ENCODE results near the gene ATP6V1G1. TPM values are rescaled to one million over a fixed set of nuclear protein-coding genes. Genes with fewer than 3 reads are reported as not detected.
A peak's percentile ranks its signal among the peaks of the same experiment; 100 is the strongest.

ATP6V1G1 gene
- total RNA-seq, 3 donors from 2014 or later: 151 to 240 (median 227) TPM

GRCh38 chr9:114558027-114558675 lies 29.4 kb upstream of the ATP6V1G1 start:
- no peak for DNase-seq (ENCODE audit: low spot score in 2 of 2)
- Histone ChIP-seq H3K4me3 (no peak overlapping the region), H3K27me3 (no peaks in the 10 kb centered on the region), H3K27ac (peak overlapping the region; percentile 33 to 81), H3K9me3 (no peaks in the 10 kb centered on the region), H3K4me1 (no peaks in the 10 kb centered on the region), H3K36me3 (no peaks in the 10 kb centered on the region)
- intact Hi-C loops (cut with DNase I; ENCODE audit: low total_unique reads): no loop called here
- TF ChIP-seq CTCF (IDR thresholded peaks at IDR 0.05) (no peak), POLR2A (IDR thresholded peaks at IDR 0.05) (no peak), POLR2AphosphoS5 (IDR thresholded peaks at IDR 0.05) (no peak)

- H3K4me3 ChIP-seq: no peak overlapping the region
- TF ChIP-seq POLR2AphosphoS5 (IDR thresholded peaks at IDR 0.05) (no peak), POLR2A (IDR thresholded peaks at IDR 0.05) (no peak), CTCF (IDR thresholded peaks at IDR 0.05) (no peak)
- intact Hi-C loops (cut with DNase I; ENCODE audit: low total_unique reads): no loop called here
These were observed 27.6 kb upstream of the ATP6V1G1 start for GRCh38 chr9:114559830-114560513.

GRCh38 chr9:114560956-114561355 lies 26.6 kb upstream of the ATP6V1G1 start:
- H3K36me3 ChIP-seq: no peaks in the 10 kb centered on the region
- no peak for DNase-seq (ENCODE audit: low spot score in 2 of 2)
- no peak overlapping the region for H3K4me3 ChIP-seq
- H3K9me3 ChIP-seq: no peaks in the 10 kb centered on the region
- no peaks in the 10 kb centered on the region for H3K27me3 ChIP-seq
- no peak overlapping the region for H3K27ac ChIP-seq
- intact Hi-C loops (cut with DNase I; ENCODE audit: low total_unique reads): no loop called here
- TF ChIP-seq POLR2AphosphoS5 (IDR thresholded peaks at IDR 0.05): no peak
- TF ChIP-seq CTCF (IDR thresholded peaks at IDR 0.05): no peak
- no peak for TF ChIP-seq POLR2A (IDR thresholded peaks at IDR 0.05)
- H3K4me1 ChIP-seq: no peaks in the 10 kb centered on the region

More at GRCh38 chr9:114559830-114560513, 27.6 kb upstream of the ATP6V1G1 start:
- DNase-seq (ENCODE audit: low spot score in 2 of 2): no peak
- H3K27me3 ChIP-seq: no peaks in the 10 kb centered on the region
- no peaks in the 10 kb centered on the region for H3K4me1 ChIP-seq
- H3K9me3 ChIP-seq: no peaks in the 10 kb centered on the region
- peak overlapping the region in 1 of 2 donors; percentile 21 for H3K27ac ChIP-seq
- no peaks in the 10 kb centered on the region for H3K36me3 ChIP-seq

GRCh38 chr9:114561771-114562170 lies 25.8 kb upstream of the ATP6V1G1 start:
- H3K27ac ChIP-seq: no peak overlapping the region
- H3K4me1 ChIP-seq: no peaks in the 10 kb centered on the region
- H3K27me3 ChIP-seq: no peaks in the 10 kb centered on the region
- H3K4me3 ChIP-seq: no peak overlapping the region
- no peak for TF ChIP-seq CTCF (IDR thresholded peaks at IDR 0.05)
- TF ChIP-seq POLR2A (IDR thresholded peaks at IDR 0.05): no peak
- no peak for TF ChIP-seq POLR2AphosphoS5 (IDR thresholded peaks at IDR 0.05)
- H3K9me3 ChIP-seq: no peaks in the 10 kb centered on the region
- intact Hi-C loops (cut with DNase I; ENCODE audit: low total_unique reads): no loop called here
- no peaks in the 10 kb centered on the region for H3K36me3 ChIP-seq
- DNase-seq (ENCODE audit: low spot score in 2 of 2): no peak

GRCh38 chr9:114565204-114565603 lies 22.4 kb upstream of the ATP6V1G1 start:
- Histone ChIP-seq H3K36me3 (no peaks in the 10 kb centered on the region), H3K9me3 (no peaks in the 10 kb centered on the region), H3K27ac (no peak overlapping the region), H3K27me3 (no peaks in the 10 kb centered on the region), H3K4me3 (no peak overlapping the region), H3K4me1 (no peaks in the 10 kb centered on the region)
- DNase-seq (ENCODE audit: low spot score in 2 of 2): no peak
- TF ChIP-seq POLR2AphosphoS5 (IDR thresholded peaks at IDR 0.05): no peak
- no peak for TF ChIP-seq CTCF (IDR thresholded peaks at IDR 0.05)
- TF ChIP-seq POLR2A (IDR thresholded peaks at IDR 0.05): no peak
- intact Hi-C loops (cut with DNase I; ENCODE audit: low total_unique reads): no loop called here

Data from breast epithelium (tissue), 4 donors.